Thyroid gland (tissue), 4 donors: ENCODE results near the gene PREPL.

ENCODE experiments used
- POLR2A ChIP-seq, 2 donors: fragments of 450-650 bp; IDR thresholded peaks; one replicate each; pipeline ENCODE4 v1.6.1; 2017; ENCODE audit warnings: antibody characterized with exemption in 2 of 2, mild to moderate bottlenecking in 2 of 2, moderate library complexity in 1 of 2
- TF ChIP-seq, protein P1 (sequence below), 6 experiments: fragments of 200-600 bp in 3 of 6; fragments of 450-650 bp in 3 of 6; sonication (generic) in 3 of 6; IDR thresholded peaks; one replicate each; pipeline ENCODE4 v1.5.1; 2016 to 2019; ENCODE audit warnings: antibody characterized with exemption in 6 of 6, mild to moderate bottlenecking in 2 of 6, inconsistent platforms in 1 of 6, moderate library complexity in 1 of 6

DNA sequence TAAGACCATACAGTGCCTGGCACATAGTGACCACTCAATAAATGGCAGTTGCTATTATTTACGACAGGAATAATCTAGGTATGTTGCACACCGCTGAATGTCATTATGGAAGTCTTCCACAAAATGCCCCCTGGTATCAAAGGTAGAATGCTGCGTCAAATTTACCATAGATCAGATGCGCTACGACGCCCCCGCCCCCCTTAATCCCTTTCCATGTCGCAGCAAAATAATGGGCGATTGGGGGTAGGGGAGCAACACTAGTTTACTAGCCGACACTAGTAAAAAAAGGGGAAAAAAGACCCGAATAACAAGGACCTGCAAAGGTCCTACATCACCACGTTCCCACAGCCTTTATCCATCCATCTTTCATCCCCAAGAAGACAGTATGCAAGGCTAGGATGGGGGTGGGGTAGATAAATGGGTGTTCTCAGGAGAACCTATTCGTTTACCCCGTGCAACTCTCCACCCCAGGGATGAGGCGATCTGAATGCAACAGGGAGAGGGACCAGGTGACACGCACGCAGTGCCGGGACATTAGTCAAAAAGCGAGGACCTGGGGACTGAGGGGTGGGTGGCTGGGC lies 455 bp downstream of the PREPL start:
- TF ChIP-seq POLR2A (IDR thresholded peaks at IDR 0.05), result no peak
- TF ChIP-seq, protein P1, sequence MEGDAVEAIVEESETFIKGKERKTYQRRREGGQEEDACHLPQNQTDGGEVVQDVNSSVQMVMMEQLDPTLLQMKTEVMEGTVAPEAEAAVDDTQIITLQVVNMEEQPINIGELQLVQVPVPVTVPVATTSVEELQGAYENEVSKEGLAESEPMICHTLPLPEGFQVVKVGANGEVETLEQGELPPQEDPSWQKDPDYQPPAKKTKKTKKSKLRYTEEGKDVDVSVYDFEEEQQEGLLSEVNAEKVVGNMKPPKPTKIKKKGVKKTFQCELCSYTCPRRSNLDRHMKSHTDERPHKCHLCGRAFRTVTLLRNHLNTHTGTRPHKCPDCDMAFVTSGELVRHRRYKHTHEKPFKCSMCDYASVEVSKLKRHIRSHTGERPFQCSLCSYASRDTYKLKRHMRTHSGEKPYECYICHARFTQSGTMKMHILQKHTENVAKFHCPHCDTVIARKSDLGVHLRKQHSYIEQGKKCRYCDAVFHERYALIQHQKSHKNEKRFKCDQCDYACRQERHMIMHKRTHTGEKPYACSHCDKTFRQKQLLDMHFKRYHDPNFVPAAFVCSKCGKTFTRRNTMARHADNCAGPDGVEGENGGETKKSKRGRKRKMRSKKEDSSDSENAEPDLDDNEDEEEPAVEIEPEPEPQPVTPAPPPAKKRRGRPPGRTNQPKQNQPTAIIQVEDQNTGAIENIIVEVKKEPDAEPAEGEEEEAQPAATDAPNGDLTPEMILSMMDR (IDR thresholded peaks at IDR 0.05), result no peak
